Effector CD4-positive, alpha-beta T cell (primary cell): ENCODE results near the gene MEIOSIN.
"Not testable (repeated sequence)": the region's sequence is repeated elsewhere in the genome, so short reads cannot be mapped to it uniquely, and the experiment has no call there.

Experiments
- DNase-seq: peaks from one replicate; pipeline ENCODE4 v3.0.0-alpha.2; 2020

Gene MEIOSIN

DNA sequence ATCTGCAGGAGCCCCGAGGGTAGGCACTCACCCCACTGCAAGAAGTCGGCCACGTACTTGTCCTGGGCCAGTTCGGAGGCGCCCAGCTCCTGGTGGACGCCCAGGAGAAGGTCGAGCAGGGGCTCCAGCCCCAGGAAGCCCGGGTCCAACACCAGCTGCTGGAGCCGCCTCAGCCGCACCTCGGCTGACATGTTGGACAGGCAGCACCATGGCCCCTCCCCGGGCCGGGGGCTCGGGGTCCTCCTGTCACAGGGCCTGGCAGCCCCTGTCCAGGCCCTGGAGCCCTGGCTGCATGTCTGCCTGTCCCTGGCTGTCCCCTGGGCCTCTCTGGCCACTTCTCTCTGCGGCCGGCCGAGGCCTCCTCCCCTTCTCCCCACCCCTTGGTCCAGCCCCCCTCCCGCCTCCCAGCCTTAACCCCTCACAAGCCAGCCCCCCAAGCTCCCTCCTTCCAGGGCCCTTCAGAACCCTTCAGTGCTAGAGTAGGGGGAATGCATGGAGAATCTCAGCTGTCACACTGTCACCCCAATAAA lies 49.0 kb downstream of the MEIOSIN start, which contains the start of gene DMPK:
Gene DMPK, minus strand, starts transcription at position 329 of the 530 bp plus-strand sequence. Its CDS starts 138 bp downstream, at position 191.
- no peak for DNase-seq

DNA sequence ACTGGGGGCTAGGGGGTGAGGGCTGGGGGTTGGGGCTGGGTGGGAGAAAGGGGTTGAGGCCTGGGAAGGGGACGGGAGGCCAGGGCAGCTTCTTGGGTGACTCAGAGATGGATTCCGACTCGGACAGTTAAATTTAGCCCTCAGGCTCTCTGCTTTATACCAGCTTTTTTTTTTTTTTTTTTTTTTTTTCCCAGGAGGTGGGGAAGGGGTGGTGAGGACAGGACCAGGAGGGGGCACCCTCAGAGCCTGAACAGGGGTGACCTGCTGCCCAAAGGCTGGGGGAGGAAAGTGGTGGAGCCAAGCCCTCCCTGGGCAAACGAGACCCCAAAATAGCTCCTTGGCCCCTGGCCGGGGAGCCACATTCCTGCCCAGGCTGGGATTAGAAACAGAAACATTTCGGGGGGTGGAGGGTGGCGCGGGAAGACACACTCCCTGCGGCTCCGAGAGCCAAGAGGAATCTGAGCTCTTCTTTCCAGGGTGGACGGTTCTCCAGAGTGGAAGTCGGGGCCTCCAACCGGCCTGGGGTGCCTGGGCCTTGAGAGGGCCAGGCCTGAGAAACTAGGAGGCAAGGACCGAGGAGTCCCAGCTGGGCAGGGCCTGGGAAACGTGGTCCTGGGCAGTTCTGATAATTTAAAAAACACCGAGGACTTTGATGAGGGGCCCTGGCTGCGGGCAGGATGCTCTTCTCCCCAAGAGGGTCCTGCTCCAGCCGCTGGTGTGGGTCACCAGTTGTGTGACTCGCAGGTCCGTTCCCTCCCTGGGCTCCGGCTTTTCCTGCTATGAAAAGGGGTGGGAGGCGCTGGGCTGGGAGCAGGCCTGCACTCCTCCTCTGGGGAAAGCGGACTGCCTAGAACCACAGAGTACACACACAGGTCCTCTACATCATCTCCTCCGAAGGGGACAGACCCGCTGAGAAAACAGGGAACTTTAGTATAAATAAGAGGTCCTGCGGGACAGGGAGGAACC lies 49.9 kb downstream of the MEIOSIN start:
- DNase-seq, result no peak

DNA sequence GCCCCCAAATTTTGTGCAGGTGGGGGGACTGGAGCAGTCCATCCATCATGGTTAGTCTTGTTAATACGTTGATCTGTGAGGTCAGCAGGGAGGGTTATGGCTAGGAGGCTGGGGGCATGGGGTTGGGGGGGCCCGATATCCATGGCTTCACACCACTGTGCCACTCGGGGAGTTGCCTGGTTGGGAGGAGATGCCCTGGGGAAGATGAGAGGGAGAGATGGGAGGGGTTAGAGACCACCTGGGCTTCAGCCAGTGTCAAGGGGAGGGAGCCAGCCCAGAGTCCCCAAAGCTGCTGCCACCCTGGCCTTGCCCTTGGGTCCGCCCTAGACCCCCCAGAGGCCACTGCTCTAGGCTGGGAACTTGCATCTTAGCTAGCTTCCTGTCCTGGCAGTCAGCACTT lies 50.9 kb downstream of the MEIOSIN start:
- DNase-seq, result no peak

DNA sequence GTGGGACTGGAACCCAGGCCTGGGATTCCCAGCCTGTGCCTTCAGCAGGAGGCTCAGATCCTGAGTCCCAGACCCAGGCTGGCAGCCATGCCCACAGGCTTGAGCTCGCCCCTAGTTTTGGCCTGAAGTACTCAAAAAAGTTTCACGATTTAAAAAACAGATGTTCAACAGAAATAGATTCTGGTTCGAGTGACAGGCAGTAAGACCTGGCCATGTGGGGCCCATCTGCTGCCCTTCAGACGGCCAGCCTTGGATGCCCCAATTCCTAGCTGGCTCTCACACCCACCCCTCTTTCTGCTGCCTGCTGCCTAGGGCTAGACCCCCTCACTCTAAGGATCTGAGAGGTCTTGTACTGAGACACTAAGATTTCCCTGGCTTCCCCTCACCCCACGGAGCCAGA lies 51.9 kb downstream of the MEIOSIN start:
- no peak for DNase-seq

DNA sequence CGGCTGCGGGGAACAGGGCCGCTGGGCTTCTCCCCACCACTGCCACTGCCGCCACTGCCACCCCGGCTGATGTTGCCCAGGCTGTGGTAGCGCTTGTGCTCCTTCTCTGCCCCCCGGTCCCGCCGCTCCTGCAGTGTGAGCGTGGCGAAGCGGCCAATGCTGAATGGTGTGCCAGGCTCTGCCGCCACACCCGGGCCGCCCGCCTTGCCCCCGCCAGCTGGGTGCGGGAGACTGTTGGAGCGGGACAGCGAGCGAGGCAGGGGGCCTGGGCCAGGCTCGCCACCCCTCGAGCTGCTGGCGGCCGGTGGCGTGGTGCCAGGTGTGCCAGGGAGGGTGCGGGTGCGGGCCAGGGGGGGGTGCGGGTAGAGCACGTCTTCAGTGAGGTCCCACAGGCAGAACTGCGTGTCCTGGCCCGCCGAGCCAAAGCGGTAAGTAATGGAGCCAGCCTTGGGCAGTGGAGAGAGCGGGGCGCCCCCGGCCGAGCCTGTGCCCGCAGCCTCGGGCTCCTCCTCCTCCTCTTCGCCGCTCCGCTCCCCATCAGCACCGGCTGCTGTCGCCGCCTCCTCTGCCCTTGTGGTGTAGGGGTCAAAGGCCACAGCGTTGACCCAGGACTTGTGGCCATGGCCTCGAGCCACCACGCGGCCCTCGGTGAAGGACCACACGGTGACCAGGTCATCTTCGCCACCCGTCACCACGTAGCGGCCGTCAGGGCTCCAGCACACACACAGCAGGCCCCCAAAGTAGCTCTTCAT lies 52.7 kb downstream of the MEIOSIN start:
- no peak for DNase-seq

DNA sequence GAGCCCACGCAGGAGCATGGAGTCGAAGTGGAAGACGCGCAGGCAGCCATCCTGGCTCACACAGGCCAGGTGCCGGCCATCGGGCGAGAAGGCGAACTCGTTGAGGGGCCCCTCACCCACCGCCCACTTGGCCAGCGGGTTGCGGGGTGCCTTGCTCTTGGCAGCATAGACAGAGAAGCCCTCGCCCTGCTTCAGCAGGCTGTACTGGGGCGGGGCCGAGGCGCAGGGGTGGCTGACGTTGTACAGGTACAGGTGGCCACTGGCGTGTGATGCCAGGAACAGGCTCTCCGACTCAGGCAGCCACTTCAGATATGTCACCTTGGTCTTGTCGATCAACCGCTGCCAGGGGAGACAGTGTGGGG lies 53.3 kb downstream of the MEIOSIN start:
- DNase-seq, result no peak

DNA sequence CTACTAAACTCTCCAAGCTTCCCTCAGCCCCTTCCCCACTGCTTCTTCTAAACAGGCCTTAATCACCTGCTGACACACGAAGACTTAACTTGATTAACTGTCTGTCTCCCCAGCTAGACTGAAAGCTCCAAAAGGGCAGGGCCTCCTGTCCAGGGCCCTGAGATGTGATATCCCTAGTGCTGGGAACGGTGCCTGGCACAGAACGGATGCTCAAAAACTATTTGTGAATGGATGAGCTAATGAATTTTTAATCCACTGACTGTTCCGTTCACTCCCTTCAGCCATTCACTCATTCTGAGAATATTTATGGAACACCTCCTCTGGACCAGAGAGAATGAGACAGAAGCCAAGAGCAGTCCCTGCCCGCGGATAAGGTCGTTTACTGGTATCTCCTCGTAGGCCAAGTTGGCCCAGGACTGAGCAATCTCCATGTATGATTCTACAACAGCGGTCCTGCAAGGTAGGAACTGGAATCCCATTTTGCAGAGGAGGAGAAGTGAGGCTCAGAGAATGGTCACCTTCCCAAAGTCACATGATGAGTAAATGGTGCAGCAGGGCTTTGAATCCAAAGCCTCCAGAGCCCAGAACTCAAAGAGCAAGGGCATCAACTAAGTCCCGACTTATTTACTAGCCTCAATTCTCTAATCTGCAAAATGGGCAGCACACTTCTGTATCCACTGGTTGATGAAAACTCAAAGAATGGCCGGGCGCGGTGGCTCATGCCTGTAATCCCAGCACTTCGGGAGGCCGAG lies 56.0 kb downstream of the MEIOSIN start:
- DNase-seq, result no peak

DNA sequence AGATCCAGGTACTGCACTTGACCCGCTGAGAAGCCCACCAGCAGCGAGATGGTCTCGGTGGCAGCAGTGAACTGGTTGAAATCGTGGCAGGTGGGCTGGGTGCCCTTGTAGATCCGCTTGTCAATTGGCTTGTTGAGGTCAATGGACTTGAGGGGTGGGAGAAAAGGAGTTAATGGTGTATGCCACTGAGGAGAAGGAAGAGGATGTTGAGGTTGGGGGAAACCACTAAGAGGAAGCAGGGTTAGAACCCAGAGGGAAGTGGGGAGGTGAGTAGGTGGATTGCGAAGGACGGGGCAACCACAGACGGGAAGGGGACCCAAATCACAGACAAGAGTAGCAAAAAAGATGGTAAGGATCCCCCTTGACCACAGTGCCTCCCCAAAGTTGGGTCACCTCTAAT lies 57.7 kb downstream of the MEIOSIN start:
- no peak for DNase-seq

DNA sequence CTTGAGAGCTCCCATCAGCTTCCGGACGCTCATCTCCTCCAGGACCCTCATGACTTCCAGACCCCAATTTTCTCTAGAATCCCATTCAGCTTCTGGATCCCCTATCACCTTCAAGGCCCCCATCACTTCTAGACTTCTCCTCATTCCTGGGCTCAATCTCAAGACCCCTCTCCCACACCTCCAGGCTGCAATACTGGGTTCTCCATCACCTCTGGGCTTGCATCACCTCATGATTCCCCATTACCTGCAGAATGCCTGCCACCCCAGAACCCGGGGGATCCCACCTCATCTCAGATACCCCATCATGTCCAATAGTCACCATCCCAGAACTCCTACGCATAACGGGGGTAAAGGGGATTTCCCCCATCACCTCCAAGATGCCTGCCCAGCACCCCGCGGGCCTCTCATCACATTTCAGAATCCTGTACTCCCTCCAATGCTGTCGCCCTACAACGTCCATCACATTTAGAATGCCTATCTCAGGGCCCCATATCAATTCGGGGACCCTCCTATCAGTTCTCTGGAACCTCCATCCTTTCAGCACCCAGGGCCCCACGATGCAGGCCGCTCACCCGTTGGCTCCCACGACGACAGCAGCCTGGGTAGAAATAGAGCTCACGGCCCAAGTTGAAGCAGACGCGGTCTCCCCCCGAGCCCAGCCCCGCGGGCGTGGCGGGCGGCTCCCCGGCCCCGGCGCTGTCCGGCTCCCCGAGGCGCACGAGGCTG lies 58.7 kb downstream of the MEIOSIN start:
- DNase-seq, result no peak

DNA sequence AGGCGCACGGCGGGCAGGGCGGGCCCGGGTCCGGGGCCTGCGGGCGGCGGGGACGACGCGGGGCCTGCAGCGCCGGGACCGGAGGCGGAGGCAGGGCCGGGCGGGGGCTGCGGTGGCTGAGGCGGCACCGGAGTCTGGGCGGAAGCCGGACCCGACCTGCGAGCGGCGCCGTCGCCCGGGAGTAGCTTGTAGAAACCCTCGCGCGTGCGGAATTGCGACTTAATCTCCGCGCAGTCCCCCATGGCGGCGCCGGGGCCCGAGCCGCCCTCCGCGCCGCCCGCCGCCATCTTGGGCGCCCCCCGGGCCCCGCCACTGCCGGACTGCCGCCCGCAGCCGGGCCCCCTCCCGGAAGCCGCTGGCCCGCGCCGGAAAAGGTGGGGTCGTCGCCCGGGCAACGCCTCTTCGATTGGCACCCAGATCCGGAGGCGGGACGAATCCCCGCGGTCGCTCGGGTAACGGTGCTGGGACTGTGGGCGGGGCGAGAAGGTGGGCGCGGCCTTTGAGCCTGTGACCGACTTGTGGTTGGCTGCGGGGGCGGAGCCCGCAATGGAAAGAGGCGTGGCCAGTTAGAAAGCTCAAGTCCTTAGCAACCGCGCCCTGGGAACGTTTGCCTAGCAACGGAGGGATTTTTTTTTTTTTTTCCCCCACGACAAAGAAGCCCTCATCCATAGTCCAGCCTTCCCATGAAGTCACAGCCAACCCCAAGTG lies 59.4 kb downstream of the MEIOSIN start, which contains the start of gene DMWD:
Gene DMWD, minus strand, starts transcription at position 376 of the 708 bp plus-strand sequence. Its CDS starts 89 bp downstream, at position 287.
- peak; percentile 99 for DNase-seq

DNA sequence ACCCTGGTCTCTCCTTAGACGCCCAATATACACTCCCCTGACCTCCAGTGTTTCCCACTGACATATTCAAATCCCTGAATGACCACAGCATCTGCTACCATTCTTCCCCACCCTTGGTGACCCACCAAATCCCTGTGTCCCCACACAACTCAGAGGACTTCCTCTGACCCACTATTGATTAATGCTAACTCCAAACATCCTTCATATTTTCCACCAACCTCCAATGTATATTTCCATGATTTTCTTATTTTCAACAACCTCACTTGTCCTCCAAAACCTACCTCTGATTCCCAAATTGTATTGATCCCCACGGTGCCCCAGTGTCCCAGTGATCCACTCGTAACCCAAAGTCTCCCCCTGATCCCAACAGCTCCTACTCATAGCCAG lies 59.9 kb downstream of the MEIOSIN start:
- no peak for DNase-seq

DNA sequence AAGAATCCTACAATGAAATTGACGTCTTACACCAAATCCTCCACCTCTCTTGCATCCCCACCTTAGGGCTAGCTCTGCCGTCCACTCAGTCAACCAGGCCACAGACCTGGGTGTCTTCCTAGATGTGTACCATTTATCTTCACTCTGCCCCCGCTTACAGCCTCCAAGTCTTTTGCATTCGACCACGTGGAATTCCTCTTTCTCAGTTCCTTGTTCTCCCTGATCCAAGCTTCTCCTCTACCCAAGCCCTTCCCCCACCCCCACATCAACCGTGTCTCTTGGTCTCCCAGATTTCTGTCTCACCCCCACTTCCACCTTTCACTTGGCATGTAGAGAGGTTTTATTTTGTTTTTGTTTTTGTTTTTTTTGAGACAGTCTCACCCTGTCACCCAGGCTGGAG lies 60.6 kb downstream of the MEIOSIN start:
- DNase-seq, result no peak

DNA sequence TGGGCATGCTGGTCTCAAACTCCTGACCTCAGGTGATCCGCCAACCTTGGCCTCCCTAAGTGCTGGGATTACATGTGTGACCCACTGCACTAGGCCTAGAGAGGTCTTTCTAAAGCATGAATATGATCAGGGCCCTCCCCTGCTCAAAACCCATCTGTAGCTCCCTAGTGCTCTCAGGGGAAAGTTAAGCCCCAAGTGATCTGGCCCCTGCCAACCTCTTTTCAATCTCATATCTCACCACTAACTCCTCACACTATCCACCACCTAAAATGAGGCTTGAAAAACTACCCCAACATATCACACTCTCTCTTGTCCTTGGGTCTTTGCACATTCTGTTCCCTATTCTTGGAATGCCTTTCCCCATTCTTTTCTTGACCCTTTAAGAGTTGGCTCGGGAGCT lies 61.4 kb downstream of the MEIOSIN start:
- DNase-seq, result no peak

DNA sequence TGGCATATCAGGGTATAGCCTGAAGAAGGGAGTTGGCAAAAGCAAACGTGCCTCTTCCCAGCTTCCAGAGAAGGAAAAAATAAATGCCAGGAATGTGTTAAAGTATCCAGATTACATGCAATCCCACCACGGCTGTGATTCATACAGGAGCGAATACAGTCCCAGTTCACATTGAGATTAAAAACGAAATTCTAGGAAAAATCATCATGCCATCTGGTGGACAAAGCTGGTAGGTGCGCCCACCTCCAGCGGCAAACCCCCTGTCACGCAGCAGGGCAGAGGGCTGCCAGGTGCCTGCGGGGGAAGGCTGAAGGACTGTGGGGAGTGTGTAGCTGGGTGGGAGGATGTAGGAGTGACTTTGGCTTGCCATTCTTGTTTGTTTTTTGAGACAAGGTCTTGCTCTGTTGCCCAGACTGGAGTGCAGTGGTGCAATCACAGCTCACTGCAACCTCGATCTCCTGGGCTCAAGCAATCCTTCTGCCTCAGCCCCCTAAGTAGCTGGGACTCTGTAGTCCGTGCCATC lies 65.8 kb downstream of the MEIOSIN start:
- DNase-seq, result peak; percentile 53

DNA sequence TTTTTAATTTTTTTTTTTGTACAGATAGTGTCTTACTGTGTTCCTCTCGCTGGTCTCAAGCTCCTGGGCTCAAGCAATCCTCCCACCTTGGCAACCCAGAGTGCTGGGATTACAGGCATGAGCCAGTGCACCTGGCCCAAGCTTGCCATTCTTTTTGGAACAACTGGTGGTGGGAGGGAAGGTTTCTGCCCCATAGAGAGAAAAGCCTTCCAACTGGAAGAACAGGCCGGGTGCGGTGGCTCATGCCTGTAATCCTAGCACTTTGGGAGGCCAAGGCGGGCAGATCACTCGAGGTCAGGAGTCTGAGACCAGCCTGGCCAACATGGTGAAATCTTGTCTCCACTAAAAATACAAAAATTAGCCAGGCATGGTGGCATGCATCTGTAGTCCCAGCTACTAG lies 66.3 kb downstream of the MEIOSIN start:
- DNase-seq, result not testable (repeated sequence)

DNA sequence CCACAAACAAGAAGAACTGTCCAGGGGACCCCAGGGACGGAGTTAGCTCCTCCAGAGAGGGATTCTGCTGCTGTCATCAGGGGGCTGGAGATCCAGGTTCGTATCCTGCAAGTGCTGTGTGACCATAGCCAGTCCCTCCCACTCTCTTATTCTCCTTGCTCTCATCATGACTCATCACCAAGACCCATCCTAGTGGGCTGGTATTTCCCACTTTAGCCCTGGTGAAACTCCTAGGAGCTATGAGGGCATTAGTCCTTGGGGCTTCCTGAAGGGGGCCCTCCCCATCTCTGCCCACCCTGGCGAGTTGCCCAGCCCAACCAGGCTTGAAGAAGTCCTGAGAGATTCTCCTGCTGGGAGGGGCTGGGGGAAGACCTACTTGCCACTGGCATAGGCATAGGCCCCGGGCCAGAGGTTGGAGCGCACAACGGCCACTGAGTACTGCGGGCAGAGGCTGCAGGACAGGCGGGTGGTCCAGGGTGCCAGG lies 66.9 kb downstream of the MEIOSIN start:
- no peak for DNase-seq

DNA sequence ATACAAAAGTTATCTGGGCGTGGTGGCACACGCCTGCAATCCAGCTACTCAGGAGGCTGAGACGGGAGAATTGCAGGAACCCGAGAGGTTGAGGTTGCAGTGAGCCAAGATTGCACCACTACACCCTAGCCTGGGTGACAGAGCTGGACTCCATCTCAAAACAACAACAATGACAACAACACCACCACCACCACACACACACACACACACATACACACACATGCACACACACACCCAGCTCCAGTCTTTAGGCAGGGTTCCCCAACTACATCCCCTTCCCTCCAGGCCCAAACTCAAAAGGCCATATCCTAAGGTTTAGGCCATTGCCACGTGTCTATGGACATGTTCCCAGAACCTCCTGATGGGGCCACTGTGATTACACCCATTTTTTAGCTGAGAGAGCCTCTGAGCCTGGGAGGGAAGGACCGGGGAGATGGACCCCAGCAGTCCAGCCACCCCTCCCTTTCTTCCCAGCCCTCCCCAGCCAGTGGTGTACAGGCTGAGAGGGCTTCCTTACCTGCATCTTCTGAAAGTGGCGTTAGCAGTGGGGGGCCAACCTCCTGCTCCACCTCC lies 68.5 kb downstream of the MEIOSIN start:
- DNase-seq, result no peak

DNA sequence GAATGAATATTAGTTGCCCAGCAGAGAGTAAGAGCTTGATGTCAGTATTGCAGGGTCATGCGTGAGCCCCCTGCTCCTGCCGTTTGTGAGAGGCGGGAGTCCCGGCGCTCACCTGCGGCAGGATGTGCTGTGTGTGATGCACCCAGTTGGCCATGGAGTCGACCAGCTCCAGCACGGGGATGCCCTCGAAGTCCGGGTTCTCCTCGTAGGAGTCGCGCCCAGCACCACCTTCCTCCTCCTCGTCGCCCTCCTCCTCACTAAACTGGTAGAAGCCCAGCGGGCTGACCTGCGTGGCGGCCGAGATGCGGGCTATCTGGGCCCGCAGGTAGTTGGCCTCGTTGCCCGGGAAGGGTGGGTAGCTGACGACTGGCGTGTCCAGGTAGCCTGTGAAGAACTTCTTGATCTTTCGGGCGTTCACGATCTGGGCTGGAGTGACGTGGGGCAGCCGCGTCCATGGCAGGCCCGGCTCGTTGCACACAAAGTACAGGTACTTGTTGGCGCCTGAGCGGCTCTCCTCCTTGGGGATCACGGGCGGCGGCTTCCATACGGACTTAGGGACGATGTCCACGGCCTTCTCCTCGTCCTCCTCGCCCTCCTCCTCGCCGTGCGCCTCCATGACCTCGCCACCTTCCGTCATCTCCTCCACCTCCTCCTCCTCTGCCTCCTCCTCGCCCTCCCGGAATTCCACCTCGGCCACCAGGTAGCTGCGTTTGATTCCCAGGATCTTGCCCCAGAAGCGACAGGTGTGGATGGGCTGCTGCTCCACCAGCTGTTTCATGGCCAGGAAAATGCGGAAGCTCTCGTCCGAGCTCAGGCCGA lies 71.1 kb downstream of the MEIOSIN start:
- no peak for DNase-seq

DNA sequence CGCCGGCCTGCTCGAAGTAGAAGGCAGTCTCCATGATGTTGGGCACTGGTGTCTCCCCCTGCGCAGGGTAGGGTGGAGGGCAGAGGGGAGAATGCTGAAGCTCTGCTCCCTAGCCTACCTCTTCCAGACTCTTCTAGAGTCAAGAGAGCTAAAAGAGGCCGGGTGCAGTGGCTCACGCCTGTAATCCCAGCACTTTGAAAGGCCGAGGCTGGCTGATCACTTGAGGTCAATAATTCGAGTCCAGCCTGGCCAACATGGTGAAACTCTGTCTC lies 71.7 kb downstream of the MEIOSIN start:
- DNase-seq, result no peak

DNA sequence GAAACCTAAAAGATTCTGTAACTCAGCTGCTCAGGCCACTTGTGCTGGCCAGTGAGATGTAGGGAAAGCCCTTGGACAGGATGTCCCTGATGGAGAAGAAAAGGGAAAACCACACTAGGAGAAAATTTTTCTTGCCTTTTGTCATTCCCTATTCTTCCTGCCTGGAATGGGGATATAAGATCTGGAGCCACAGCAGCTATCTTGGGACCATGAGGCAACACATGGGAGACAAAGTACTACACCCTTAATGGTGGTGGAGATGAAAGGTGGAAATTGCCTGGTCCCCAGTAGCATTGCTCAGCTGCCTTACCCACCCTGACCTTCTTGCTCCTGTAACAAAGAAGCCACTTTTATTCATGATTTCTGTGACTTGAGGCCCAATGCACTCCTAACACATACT lies 72.5 kb downstream of the MEIOSIN start:
- DNase-seq, result no peak
